Neural cell (in vitro differentiated cells): ENCODE measurements around the gene HHLA2. TPM values are rescaled to one million over a fixed set of nuclear protein-coding genes. Genes with fewer than 3 reads are reported as not detected.

Source experiments
- H2AFZ ChIP-seq: fragments of 200-600, 300-800 bp; sonication (generic), shearing (Covaris generic); 2 replicates; pipeline ENCODE4 v1.6.0; 2014; ENCODE audit warnings: low read depth, mild to moderate bottlenecking, antibody characterized with exemption, low read length, moderate library complexity
- H3F3A ChIP-seq: fragments of 200-600 bp; shearing (Covaris generic); 2 replicates; pipeline ENCODE4 v1.6.1; 2016; ENCODE audit warnings: mild to moderate bottlenecking, moderate library complexity, mixed read lengths, antibody characterized with exemption, low read length; ENCODE audit not compliant: insufficient read depth, poor library complexity, severe bottlenecking
- H3K27ac ChIP-seq: fragments of 200-600, 300-800 bp; sonication (generic), shearing (Covaris generic); 2 replicates; pipeline ENCODE4 v1.5.1; 2014; ENCODE audit warnings: mild to moderate bottlenecking, low read length, moderate library complexity
- H3K27me3 ChIP-seq: fragments of 300-800, 200-600 bp; sonication (generic), shearing (Covaris generic); 2 replicates; pipeline ENCODE4 v1.6.0; 2014; ENCODE audit warnings: mild to moderate bottlenecking, low read depth, low read length, moderate library complexity; ENCODE audit not compliant: insufficient read depth
- H3K36me3 ChIP-seq: fragments of 300-800, 200-600 bp; sonication (generic), shearing (Covaris generic); 2 replicates; pipeline ENCODE4 v1.5.1; 2014; ENCODE audit warnings: mild to moderate bottlenecking, antibody characterized with exemption, low read length, moderate library complexity; ENCODE audit not compliant: insufficient read depth
- H3K4me2 ChIP-seq: fragments of 300-800, 200-600 bp; sonication (generic), shearing (Covaris generic); 2 replicates; pipeline ENCODE4 v1.6.0; 2014; ENCODE audit warnings: mild to moderate bottlenecking, low read length
- H3K4me3 ChIP-seq: fragments of 300-800, 200-600 bp; sonication (generic), shearing (Covaris generic); 2 replicates; pipeline ENCODE4 v1.5.1; 2014; ENCODE audit warnings: mild to moderate bottlenecking, low read length, moderate library complexity
- H3K79me2 ChIP-seq: fragments of 200-600 bp; shearing (Covaris generic); replicated peaks from 2 replicates; pipeline ENCODE4 v1.6.0; 2014; ENCODE audit warnings: mild to moderate bottlenecking, low read length, moderate library complexity; ENCODE audit not compliant: insufficient read depth
- H3K9ac ChIP-seq: fragments of 300-800, 200-600 bp; sonication (generic), shearing (Covaris generic); 2 replicates; pipeline ENCODE4 v1.6.1; 2016; ENCODE audit warnings: mild to moderate bottlenecking, low read length, mixed read lengths
- H3K9me2 ChIP-seq: fragments of 200-600 bp; shearing (Covaris generic); 2 replicates; pipeline ENCODE4 v1.6.1; 2016; ENCODE audit warnings: mild to moderate bottlenecking, low read length, mixed read lengths; ENCODE audit not compliant: insufficient read depth
- H3K9me3 ChIP-seq: fragments of 200-600, 300-800 bp; sonication (generic), shearing (Covaris generic); 2 replicates; pipeline ENCODE4 v1.6.1; 2016; ENCODE audit warnings: mild to moderate bottlenecking, mixed run types, low read length, moderate library complexity, mixed read lengths
- H4K20me1 ChIP-seq: fragments of 200-600 bp; shearing (Covaris generic); 2 replicates; pipeline ENCODE4 v1.6.1; 2016; ENCODE audit warnings: mild to moderate bottlenecking, mixed run types; ENCODE audit not compliant: insufficient read depth
- EP300 ChIP-seq: fragments of 450-650 bp; conservative IDR thresholded peaks from 2 replicates; pipeline ENCODE4 v1.6.1; 2014; ENCODE audit warnings: antibody characterized with exemption, mild to moderate bottlenecking, moderate library complexity; ENCODE audit not compliant: poor library complexity, severe bottlenecking
- EZH2 ChIP-seq: fragments of 200-600, 300-800 bp; shearing (Covaris generic), sonication (generic); IDR thresholded peaks from 2 replicates; pipeline ENCODE4 v1.6.1; 2014; ENCODE audit warnings: antibody characterized with exemption, low read length, borderline replicate concordance, mild to moderate bottlenecking; ENCODE audit not compliant: insufficient read depth, poor library complexity, severe bottlenecking
- MXI1 ChIP-seq: fragments of 450-650 bp; conservative IDR thresholded peaks from 2 replicates; pipeline ENCODE4 v1.6.1; 2014; ENCODE audit warnings: antibody characterized with exemption, mild to moderate bottlenecking; ENCODE audit not compliant: poor library complexity, severe bottlenecking
- POLR2AphosphoS5 ChIP-seq: IDR thresholded peaks from 2 replicates; pipeline ENCODE4 v1.6.1; 2012
- RAD21 ChIP-seq: fragments of 450-650 bp; conservative IDR thresholded peaks from 2 replicates; pipeline ENCODE4 v1.6.1; 2014; ENCODE audit warnings: antibody characterized with exemption, mild to moderate bottlenecking, moderate library complexity
- SMC3 ChIP-seq: fragments of 450-650 bp; conservative IDR thresholded peaks from 2 replicates; pipeline ENCODE4 v1.6.1; 2014; ENCODE audit warnings: antibody characterized with exemption, mild to moderate bottlenecking, moderate library complexity; ENCODE audit not compliant: poor library complexity
- TAF1 ChIP-seq: IDR thresholded peaks from 2 replicates; pipeline ENCODE4 v1.6.1; 2012; ENCODE audit warnings: low read depth
- polyA plus RNA-seq: library from polyadenylated mRNA; depleted of rRNA; stranded (reverse); fragments of >200 nt; gene quantifications from 2 replicates; pipeline ENCODE4 v1.2.3, GENCODE V29; 2014
- TF ChIP-seq, protein P1 (sequence below): fragments of 450-650 bp; IDR thresholded peaks from 2 replicates; pipeline ENCODE4 v1.5.1; 2014; ENCODE audit warnings: antibody characterized with exemption, mild to moderate bottlenecking, moderate library complexity; ENCODE audit not compliant: poor library complexity, severe bottlenecking
- TF ChIP-seq, protein P2 (sequence below): IDR thresholded peaks from 2 replicates; pipeline ENCODE4 v1.6.1; 2012; ENCODE audit warnings: borderline replicate concordance

The HHLA2 gene
- polyA plus RNA-seq, 1 donor from 2014 or later = not detected

DNA sequence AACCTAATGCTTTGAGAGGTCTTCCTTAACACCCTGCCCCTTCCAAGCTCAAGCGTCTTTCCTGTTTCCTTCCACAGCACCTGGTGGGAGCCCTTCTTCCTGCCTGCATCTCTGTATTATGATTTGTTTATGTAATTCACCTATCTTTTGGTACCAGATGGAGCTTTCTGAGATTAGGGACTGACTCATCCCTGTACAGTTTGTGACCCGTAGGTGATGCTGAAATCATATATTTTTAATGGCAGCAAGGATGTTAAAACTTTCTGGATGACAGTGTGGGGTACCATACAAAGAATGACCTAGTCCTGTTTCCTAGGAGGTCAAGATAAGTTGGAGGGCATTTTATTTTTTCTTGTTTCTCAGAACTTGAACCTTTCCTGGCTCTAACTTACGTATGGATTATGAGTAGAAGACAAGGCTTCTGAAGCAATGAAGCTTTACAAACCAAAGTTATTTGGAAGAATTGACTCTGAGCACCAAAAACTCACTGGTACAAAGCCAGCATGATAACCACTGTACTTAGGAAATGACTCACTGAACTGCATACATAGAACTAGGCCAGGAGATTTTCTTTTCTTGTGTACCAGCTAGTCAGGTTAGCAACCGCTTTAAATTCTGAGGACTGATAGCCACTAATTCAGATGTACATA, 46.6 kb downstream of the HHLA2 start:
- H4K20me1 ChIP-seq = no peaks in the 10 kb centered on the region
- no peak overlapping the region for H3K27ac ChIP-seq
- no peaks in the 10 kb centered on the region for H3K36me3 ChIP-seq
- no peak overlapping the region for H3K4me2 ChIP-seq
- no peaks in the 10 kb centered on the region for H3K27me3 ChIP-seq
- H3K79me2 ChIP-seq = no peaks in the 10 kb centered on the region
- no peak overlapping the region for H3K4me3 ChIP-seq
- H3K9ac ChIP-seq = no peak overlapping the region
- no peaks in the 10 kb centered on the region for H3K9me3 ChIP-seq
- TF ChIP-seq MXI1 = no peak
- TF ChIP-seq TAF1 = no peak
- no peak for TF ChIP-seq EP300
- TF ChIP-seq SMC3 = no peak
- TF ChIP-seq POLR2AphosphoS5 = no peak
- TF ChIP-seq EZH2 = no peak
- TF ChIP-seq RAD21 = no peak
- TF ChIP-seq, protein P1, sequence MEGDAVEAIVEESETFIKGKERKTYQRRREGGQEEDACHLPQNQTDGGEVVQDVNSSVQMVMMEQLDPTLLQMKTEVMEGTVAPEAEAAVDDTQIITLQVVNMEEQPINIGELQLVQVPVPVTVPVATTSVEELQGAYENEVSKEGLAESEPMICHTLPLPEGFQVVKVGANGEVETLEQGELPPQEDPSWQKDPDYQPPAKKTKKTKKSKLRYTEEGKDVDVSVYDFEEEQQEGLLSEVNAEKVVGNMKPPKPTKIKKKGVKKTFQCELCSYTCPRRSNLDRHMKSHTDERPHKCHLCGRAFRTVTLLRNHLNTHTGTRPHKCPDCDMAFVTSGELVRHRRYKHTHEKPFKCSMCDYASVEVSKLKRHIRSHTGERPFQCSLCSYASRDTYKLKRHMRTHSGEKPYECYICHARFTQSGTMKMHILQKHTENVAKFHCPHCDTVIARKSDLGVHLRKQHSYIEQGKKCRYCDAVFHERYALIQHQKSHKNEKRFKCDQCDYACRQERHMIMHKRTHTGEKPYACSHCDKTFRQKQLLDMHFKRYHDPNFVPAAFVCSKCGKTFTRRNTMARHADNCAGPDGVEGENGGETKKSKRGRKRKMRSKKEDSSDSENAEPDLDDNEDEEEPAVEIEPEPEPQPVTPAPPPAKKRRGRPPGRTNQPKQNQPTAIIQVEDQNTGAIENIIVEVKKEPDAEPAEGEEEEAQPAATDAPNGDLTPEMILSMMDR = no peak
- TF ChIP-seq, protein P2, sequence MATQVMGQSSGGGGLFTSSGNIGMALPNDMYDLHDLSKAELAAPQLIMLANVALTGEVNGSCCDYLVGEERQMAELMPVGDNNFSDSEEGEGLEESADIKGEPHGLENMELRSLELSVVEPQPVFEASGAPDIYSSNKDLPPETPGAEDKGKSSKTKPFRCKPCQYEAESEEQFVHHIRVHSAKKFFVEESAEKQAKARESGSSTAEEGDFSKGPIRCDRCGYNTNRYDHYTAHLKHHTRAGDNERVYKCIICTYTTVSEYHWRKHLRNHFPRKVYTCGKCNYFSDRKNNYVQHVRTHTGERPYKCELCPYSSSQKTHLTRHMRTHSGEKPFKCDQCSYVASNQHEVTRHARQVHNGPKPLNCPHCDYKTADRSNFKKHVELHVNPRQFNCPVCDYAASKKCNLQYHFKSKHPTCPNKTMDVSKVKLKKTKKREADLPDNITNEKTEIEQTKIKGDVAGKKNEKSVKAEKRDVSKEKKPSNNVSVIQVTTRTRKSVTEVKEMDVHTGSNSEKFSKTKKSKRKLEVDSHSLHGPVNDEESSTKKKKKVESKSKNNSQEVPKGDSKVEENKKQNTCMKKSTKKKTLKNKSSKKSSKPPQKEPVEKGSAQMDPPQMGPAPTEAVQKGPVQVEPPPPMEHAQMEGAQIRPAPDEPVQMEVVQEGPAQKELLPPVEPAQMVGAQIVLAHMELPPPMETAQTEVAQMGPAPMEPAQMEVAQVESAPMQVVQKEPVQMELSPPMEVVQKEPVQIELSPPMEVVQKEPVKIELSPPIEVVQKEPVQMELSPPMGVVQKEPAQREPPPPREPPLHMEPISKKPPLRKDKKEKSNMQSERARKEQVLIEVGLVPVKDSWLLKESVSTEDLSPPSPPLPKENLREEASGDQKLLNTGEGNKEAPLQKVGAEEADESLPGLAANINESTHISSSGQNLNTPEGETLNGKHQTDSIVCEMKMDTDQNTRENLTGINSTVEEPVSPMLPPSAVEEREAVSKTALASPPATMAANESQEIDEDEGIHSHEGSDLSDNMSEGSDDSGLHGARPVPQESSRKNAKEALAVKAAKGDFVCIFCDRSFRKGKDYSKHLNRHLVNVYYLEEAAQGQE = no peak
- no peaks in the 10 kb centered on the region for H3K9me2 ChIP-seq
- H2AFZ ChIP-seq = no peak overlapping the region
- no peaks in the 10 kb centered on the region for H3F3A ChIP-seq

DNA sequence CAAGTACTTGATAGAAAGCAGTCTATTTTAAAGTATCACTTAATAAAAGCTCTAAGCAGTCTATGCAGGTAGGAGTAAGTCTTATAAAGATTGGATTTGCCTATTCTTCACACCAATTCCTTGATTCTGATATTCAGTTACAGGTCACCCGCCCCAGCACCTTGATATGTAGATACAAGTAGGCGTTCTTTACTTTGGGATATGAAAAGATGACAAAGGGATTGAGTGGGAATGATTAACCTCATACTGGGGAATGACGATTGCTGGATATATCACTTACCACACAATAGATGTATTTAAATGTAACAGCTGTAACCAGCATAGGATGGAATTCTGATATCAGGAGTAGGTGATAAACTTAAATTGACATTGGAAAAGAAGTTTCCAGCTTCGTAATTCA, 47.1 kb downstream of the HHLA2 start:
- Histone ChIP-seq H3K4me2 (no peak overlapping the region), H2AFZ (no peak overlapping the region), H4K20me1 (no peaks in the 10 kb centered on the region), H3K79me2 (no peaks in the 10 kb centered on the region), H3K36me3 (no peaks in the 10 kb centered on the region), H3F3A (no peaks in the 10 kb centered on the region), H3K9me2 (no peaks in the 10 kb centered on the region), H3K27me3 (no peaks in the 10 kb centered on the region), H3K27ac (no peak overlapping the region), H3K9ac (no peak overlapping the region), H3K4me3 (no peak overlapping the region), H3K9me3 (no peaks in the 10 kb centered on the region)
- no peak for TF ChIP-seq RAD21
- TF ChIP-seq, protein P1 = no peak
- TF ChIP-seq POLR2AphosphoS5 = no peak
- TF ChIP-seq SMC3 = no peak
